GM23338 (cell line): Measurements from ENCODE around the gene RNF183. TPM values are rescaled to one million over a fixed set of nuclear protein-coding genes. Genes with fewer than 3 reads are reported as not detected.

Experiments
- ATAC-seq: fragments of 200-7000 bp; cut with Tn5 transposase; 3 replicates; pipeline ENCODE4 v1.9.1; 2020
- DNase-seq: peaks from one replicate; pipeline ENCODE4 v3.0.0-alpha.2; 2015; ENCODE audit warnings: low spot score
- H2AFZ ChIP-seq: fragments of 200-600 bp; sonication (generic); 2 replicates; pipeline ENCODE4 v1.8.0; 2016; ENCODE audit warnings: antibody characterized with exemption, mild to moderate bottlenecking, moderate library complexity
- H3F3A ChIP-seq: fragments of 200-600 bp; sonication (generic); replicated peaks from 2 replicates; pipeline ENCODE4 v1.8.0; 2017; ENCODE audit warnings: antibody characterized with exemption, mixed run types, low read depth
- H3K27ac ChIP-seq: fragments of 200-600 bp; sonication (generic); 2 replicates; pipeline ENCODE4 v1.6.1; 2016; ENCODE audit warnings: low read depth
- H3K27me3 ChIP-seq: fragments of 200-600 bp; sonication (generic); 2 replicates; pipeline ENCODE4 v1.8.0; 2016; ENCODE audit warnings: mild to moderate bottlenecking, mixed run types, moderate library complexity; ENCODE audit not compliant: insufficient read depth
- H3K36me3 ChIP-seq: fragments of 200-600 bp; sonication (generic); 2 replicates; pipeline ENCODE4 v1.8.0; 2016; ENCODE audit warnings: mild to moderate bottlenecking; ENCODE audit not compliant: insufficient read depth
- H3K4me1 ChIP-seq: fragments of 200-600 bp; sonication (generic); 2 replicates; pipeline ENCODE4 v1.8.0; 2016; ENCODE audit warnings: mild to moderate bottlenecking, moderate library complexity; ENCODE audit not compliant: insufficient read depth
- H3K4me2 ChIP-seq: fragments of 200-600 bp; sonication (generic); 2 replicates; pipeline ENCODE4 v1.7.1; 2017; ENCODE audit warnings: mixed run types
- H3K4me3 ChIP-seq: fragments of 200-600 bp; sonication (generic); 2 replicates; pipeline ENCODE4 v1.6.1; 2016; ENCODE audit warnings: mixed run types
- H3K79me2 ChIP-seq: fragments of 200-600 bp; sonication (generic); replicated peaks from 2 replicates; pipeline ENCODE4 v1.8.0; 2017; ENCODE audit warnings: mild to moderate bottlenecking; ENCODE audit not compliant: insufficient read depth
- H3K9me2 ChIP-seq: fragments of 200-600 bp; sonication (generic); 2 replicates; pipeline ENCODE4 v1.8.0; 2017; ENCODE audit not compliant: insufficient read depth
- H4K20me1 ChIP-seq: fragments of 200-600 bp; sonication (generic); replicated peaks from 2 replicates; pipeline ENCODE4 v1.8.0; 2017; ENCODE audit warnings: mild to moderate bottlenecking; ENCODE audit not compliant: insufficient read depth
- H3K27ac Mint-ChIP-seq: 2 replicates; pipeline ENCODE4 v1.8.0; 2020; ENCODE audit warnings: inconsistent platforms, mild to moderate bottlenecking, moderate library complexity, mixed read lengths
- H3K27me3 Mint-ChIP-seq: 3 replicates; pipeline ENCODE4 v1.8.0; 2022; ENCODE audit warnings: low read depth, mild to moderate bottlenecking, moderate library complexity, mixed read lengths, inconsistent platforms; ENCODE audit not compliant: insufficient read depth, poor library complexity
- H3K36me3 Mint-ChIP-seq: 3 replicates; pipeline ENCODE4 v1.8.0; 2021; ENCODE audit warnings: low read depth, mild to moderate bottlenecking, inconsistent platforms, moderate library complexity, mixed read lengths
- H3K4me1 Mint-ChIP-seq: 3 replicates; pipeline ENCODE4 v1.8.0; 2020; ENCODE audit warnings: mild to moderate bottlenecking, inconsistent platforms, mixed read lengths
- H3K4me3 Mint-ChIP-seq: 3 replicates; pipeline ENCODE4 v1.8.0; 2021; ENCODE audit warnings: moderate library complexity, mild to moderate bottlenecking, inconsistent platforms, mixed read lengths
- H3K9me3 Mint-ChIP-seq: 3 replicates; pipeline ENCODE4 v1.8.0; 2020; ENCODE audit warnings: moderate library complexity, mild to moderate bottlenecking, inconsistent platforms, mixed read lengths
- CREB1 ChIP-seq: fragments of 250-450 bp; sonication (Bioruptor Pico); IDR thresholded peaks from 2 replicates; pipeline ENCODE4 v1.5.0; 2020; ENCODE audit warnings: low read depth, mild to moderate bottlenecking, moderate library complexity
- CTCF ChIP-seq, 2 experiments: fragments of 200-600 bp in 1 of 2; sonication (generic) in 1 of 2; conservative IDR thresholded peaks; 2 replicates each; pipeline versions ENCODE4 v1.5.1 to v1.6.1; 2016 to 2017; ENCODE audit warnings: antibody characterized with exemption in 2 of 2, low read depth in 2 of 2, mild to moderate bottlenecking in 2 of 2, moderate library complexity in 1 of 2
- ETS1 ChIP-seq: IDR thresholded peaks from 2 replicates; pipeline ENCODE4 v1.6.1; 2016; ENCODE audit warnings: antibody characterized with exemption
- EZH2 ChIP-seq: fragments of 200-600 bp; sonication (generic); IDR thresholded peaks from one replicate; pipeline ENCODE4 v1.8.0; 2017; ENCODE audit warnings: antibody characterized with exemption, mild to moderate bottlenecking, low read depth; ENCODE audit not compliant: unreplicated experiment
- EZH2phosphoT487 ChIP-seq: fragments of 200-600 bp; sonication (generic); IDR thresholded peaks from one replicate; pipeline ENCODE4 v1.8.1; 2018; ENCODE audit warnings: antibody characterized with exemption; ENCODE audit not compliant: unreplicated experiment
- JUNB ChIP-seq: IDR thresholded peaks from one replicate; pipeline ENCODE4 v1.6.1; 2016; ENCODE audit warnings: antibody characterized with exemption; ENCODE audit not compliant: unreplicated experiment
- NANOG ChIP-seq: IDR thresholded peaks from 2 replicates; pipeline ENCODE4 v1.6.1; 2016; ENCODE audit warnings: antibody characterized with exemption, borderline replicate concordance
- POLR2AphosphoS5 ChIP-seq: IDR thresholded peaks from 2 replicates; pipeline ENCODE4 v1.6.1; 2016; ENCODE audit warnings: antibody characterized with exemption, low read depth
- REST ChIP-seq: IDR thresholded peaks from one replicate; pipeline ENCODE4 v1.6.1; 2018; ENCODE audit warnings: antibody characterized with exemption; ENCODE audit not compliant: unreplicated experiment
- STAT1 ChIP-seq: IDR thresholded peaks from one replicate; pipeline ENCODE4 v1.6.1; 2016; ENCODE audit warnings: antibody characterized with exemption; ENCODE audit not compliant: unreplicated experiment
- ZNF114 ChIP-seq: fragments of 250-450 bp; sonication (Bioruptor Pico); IDR thresholded peaks from 2 replicates; pipeline ENCODE4 v1.5.0; 2020; ENCODE audit warnings: mild to moderate bottlenecking, moderate library complexity
- ZNF331 ChIP-seq: fragments of 250-450 bp; sonication (Bioruptor Pico); IDR thresholded peaks from 2 replicates; pipeline ENCODE4 v1.5.0; 2020; ENCODE audit warnings: low read depth, mild to moderate bottlenecking, moderate library complexity
- ZNF462 ChIP-seq: fragments of 250-450 bp; sonication (Bioruptor Pico); IDR thresholded peaks from 2 replicates; pipeline ENCODE4 v1.5.0; 2020; ENCODE audit warnings: mild to moderate bottlenecking, moderate library complexity
- polyA plus RNA-seq: library from polyadenylated mRNA; unstranded; fragments of >200 nt; fragmentation: Nextera tagmentation; extraction: Ambion mirVana; gene quantifications from 2 replicates; pipeline ENCODE4 v1.2.1, GENCODE V29; 2016
- total RNA-seq: library from RNA; depleted of rRNA; stranded (reverse); fragments of >200 nt; shearing (Covaris generic); gene quantifications from 2 replicates; pipeline ENCODE4 v1.2.3, GENCODE V29; 2014

RNF183 gene
- total and polyA plus RNA-seq, 2 experiments from 2014 or later: 0.42 TPM; not detected in 1

GRCh38 chr9:113345190-113345589, 42.0 kb upstream of the RNF183 start:
- Histone ChIP-seq H3K27ac (no peak overlapping the region), H2AFZ (no peak overlapping the region), H3K36me3 (no peaks in the 10 kb centered on the region), H3K27me3 (peaks cover 32% of the 10 kb centered on the region), H4K20me1 (no peaks in the 10 kb centered on the region), H3K4me2 (no peak overlapping the region), H3K9me2 (no peaks in the 10 kb centered on the region), H3K4me1 (peaks cover 3% of the 10 kb centered on the region; the same call in 1 of the 2 replicates), H3K4me3 (no peak overlapping the region), H3F3A (no peaks in the 10 kb centered on the region), H3K79me2 (no peaks in the 10 kb centered on the region)
- Mint-ChIP-seq H3K4me1 (peaks cover 4% of the 10 kb centered on the region; the same call in 2 of the 3 replicates), H3K36me3 (no peaks in the 10 kb centered on the region), H3K9me3 (no peaks in the 10 kb centered on the region), H3K27me3 (peaks cover 21% of the 10 kb centered on the region), H3K27ac (no peak overlapping the region), H3K4me3 (no peak overlapping the region)
- ATAC-seq (no peak), DNase-seq (no peak)
- TF ChIP-seq EZH2phosphoT487: no peak
- no peak for TF ChIP-seq ZNF331 (CRISPR knock-in tag)
- TF ChIP-seq STAT1: no peak
- TF ChIP-seq ZNF114: no peak
- TF ChIP-seq ZNF462: no peak
- TF ChIP-seq EZH2: no peak
- TF ChIP-seq CREB1 (CRISPR knock-in tag): no peak
- no peak for TF ChIP-seq POLR2AphosphoS5
- TF ChIP-seq JUNB: no peak
- TF ChIP-seq CTCF (conservative IDR thresholded peaks at IDR 0.05; ENCODE audit: low read depth in 2 of 2): no peak
- no peak for TF ChIP-seq REST
- no peak for TF ChIP-seq ETS1
- TF ChIP-seq NANOG: no peak
